Frontal cortex (tissue), 4 donors: ENCODE measurements around the gene MMP10. TPM values are rescaled to one million over a fixed set of nuclear protein-coding genes. Genes with fewer than 3 reads are reported as not detected.
"Not testable (repeated sequence)": the region's sequence is repeated elsewhere in the genome, so short reads cannot be mapped to it uniquely, and the experiment has no call there.

Experiments
- DNase-seq, 2 donors: peaks; one replicate each; pipeline ENCODE4 v3.0.0; 2012; ENCODE audit warnings: low spot score in 2 of 2
- FAIRE-seq: peaks from 2 replicates; lab custom pipeline; 2012; peaks lifted over from hg19 to GRCh38; lab: Jason Lieb, UNC
- total RNA-seq: library from RNA; depleted of rRNA; stranded (reverse); fragments of >200 nt; gene quantifications from one replicate; pipeline ENCODE4 v1.2.3, GENCODE V29; 2014
- donor health status: control.
- donor health status: control.
- donor health status: control.

Gene MMP10
- total RNA-seq, 1 donor from 2014 or later: not detected

GRCh38 chr11:102788334-102788995, 8.0 kb upstream of the MMP10 start:
- FAIRE-seq (no peak), DNase-seq (no peak)

GRCh38 chr11:102784380-102784779, 4.0 kb upstream of the MMP10 start:
- DNase-seq (no peak), FAIRE-seq (no peak)

GRCh38 chr11:102783720-102784119, 3.3 kb upstream of the MMP10 start:
- no peak for FAIRE-seq

GRCh38 chr11:102783016-102783415, 2.6 kb upstream of the MMP10 start:
- DNase-seq (no peak), FAIRE-seq (peak; percentile 77)

More at GRCh38 chr11:102783720-102784119, 3.3 kb upstream of the MMP10 start:
- DNase-seq: no peak

- FAIRE-seq (no peak), DNase-seq (no peak)
These were observed 1.2 kb upstream of the MMP10 start for GRCh38 chr11:102781676-102782075.

- FAIRE-seq (no peak), DNase-seq (no peak)
These were observed 4.0 kb downstream of the MMP10 start for GRCh38 chr11:102776454-102776853.

- FAIRE-seq (no peak), DNase-seq (no peak)
These were observed 7.0 kb downstream of the MMP10 start for GRCh38 chr11:102773386-102773785.

GRCh38 chr11:102771351-102771750, 9.1 kb downstream of the MMP10 start:
- no peak for DNase-seq
- no peak for FAIRE-seq

GRCh38 chr11:102770191-102770590, 10.2 kb downstream of the MMP10 start:
- FAIRE-seq: no peak
- no peak for DNase-seq

- FAIRE-seq: no peak
These were observed 12.6 kb downstream of the MMP10 start for GRCh38 chr11:102767800-102768199.

GRCh38 chr11:102763440-102763839, 17.0 kb downstream of the MMP10 start:
- DNase-seq (no peak), FAIRE-seq (no peak)

More at GRCh38 chr11:102767800-102768199, 12.6 kb downstream of the MMP10 start:
- no peak for DNase-seq

- no peak for DNase-seq
- no peak for FAIRE-seq
These were observed 18.1 kb downstream of the MMP10 start for GRCh38 chr11:102762361-102762767.

- FAIRE-seq (no peak), DNase-seq (no peak)
These were observed 18.7 kb downstream of the MMP10 start for GRCh38 chr11:102761646-102762238.

GRCh38 chr11:102760344-102761035, 19.9 kb downstream of the MMP10 start:
- FAIRE-seq: no peak
- DNase-seq: no peak

- no peak for DNase-seq
- no peak for FAIRE-seq
These were observed 22.4 kb downstream of the MMP10 start for GRCh38 chr11:102757823-102758549.

GRCh38 chr11:102753267-102753666, 27.2 kb downstream of the MMP10 start:
- FAIRE-seq (no peak), DNase-seq (no peak)

- FAIRE-seq (no peak), DNase-seq (no peak)
These were observed 28.8 kb downstream of the MMP10 start for GRCh38 chr11:102751673-102752072.

GRCh38 chr11:102749101-102749722, 31.2 kb downstream of the MMP10 start:
- DNase-seq (no peak), FAIRE-seq (no peak)

- DNase-seq, FAIRE-seq: not testable (repeated sequence)
These were observed 33.5 kb downstream of the MMP10 start for GRCh38 chr11:102746746-102747578.
